ENCODE data around the gene SPAG6. TPM values are rescaled to one million over a fixed set of nuclear protein-coding genes. Genes with fewer than 3 reads are reported as not detected.
A peak's percentile ranks its signal among the peaks of the same experiment; 100 is the strongest.

Gene SPAG6
- total RNA-seq, 1 experiment from 2014 or later = not detected

GRCh38 chr10:22434521-22434920 lies 89.2 kb downstream of the SPAG6 start:
- peak overlapping the region; percentile 68 for H3K4me2 ChIP-seq

GRCh38 chr10:22435650-22436049 lies 90.4 kb downstream of the SPAG6 start:
- no peak for DNase-seq
- BruUV-seq (replicated peaks) = no TSS peak
- intact Hi-C loops (cut with micrococcal nuclease; ENCODE audit: unreplicated experiment) = loop anchor here (10.0 kb wide), 1 partner anchor 911 kb away; the partner anchor contains the start of gene SKIDA1
- Histone ChIP-seq H3K4me1 (replicated peaks; ENCODE audit: insufficient read depth) (peaks cover 43% of the 10 kb centered on the region), H3K4me2 (peak overlapping the region; percentile 68), H3K79me2 (ENCODE audit: low read depth) (no peaks in the 10 kb centered on the region), H4K20me1 (ENCODE audit: insufficient read depth) (no peaks in the 10 kb centered on the region), H3K4me3 (no peak overlapping the region), H3K27me3 (ENCODE audit: insufficient read depth, low read depth) (no peaks in the 10 kb centered on the region), H2AFZ (no peak overlapping the region), H3K27ac (no peak overlapping the region), H3K36me3 (ENCODE audit: low read depth) (no peaks in the 10 kb centered on the region), H3K9me3 (ENCODE audit: insufficient read depth, low read depth) (no peaks in the 10 kb centered on the region), H3K9me2 (ENCODE audit: insufficient read depth) (no peaks in the 10 kb centered on the region), H3F3A (ENCODE audit: insufficient read depth, low read depth) (peaks cover 14% of the 10 kb centered on the region)
- TF ChIP-seq, protein P1, sequence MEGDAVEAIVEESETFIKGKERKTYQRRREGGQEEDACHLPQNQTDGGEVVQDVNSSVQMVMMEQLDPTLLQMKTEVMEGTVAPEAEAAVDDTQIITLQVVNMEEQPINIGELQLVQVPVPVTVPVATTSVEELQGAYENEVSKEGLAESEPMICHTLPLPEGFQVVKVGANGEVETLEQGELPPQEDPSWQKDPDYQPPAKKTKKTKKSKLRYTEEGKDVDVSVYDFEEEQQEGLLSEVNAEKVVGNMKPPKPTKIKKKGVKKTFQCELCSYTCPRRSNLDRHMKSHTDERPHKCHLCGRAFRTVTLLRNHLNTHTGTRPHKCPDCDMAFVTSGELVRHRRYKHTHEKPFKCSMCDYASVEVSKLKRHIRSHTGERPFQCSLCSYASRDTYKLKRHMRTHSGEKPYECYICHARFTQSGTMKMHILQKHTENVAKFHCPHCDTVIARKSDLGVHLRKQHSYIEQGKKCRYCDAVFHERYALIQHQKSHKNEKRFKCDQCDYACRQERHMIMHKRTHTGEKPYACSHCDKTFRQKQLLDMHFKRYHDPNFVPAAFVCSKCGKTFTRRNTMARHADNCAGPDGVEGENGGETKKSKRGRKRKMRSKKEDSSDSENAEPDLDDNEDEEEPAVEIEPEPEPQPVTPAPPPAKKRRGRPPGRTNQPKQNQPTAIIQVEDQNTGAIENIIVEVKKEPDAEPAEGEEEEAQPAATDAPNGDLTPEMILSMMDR (conservative IDR thresholded peaks at IDR 0.05) = no peak
- no peak for TF ChIP-seq EZH2 (IDR thresholded peaks at IDR 0.05; ENCODE audit: low read depth)
- POLR2A ChIA-PET (ENCODE audit: unreplicated experiment) = no interaction called here
- CTCF ChIA-PET = no interaction called here

More at GRCh38 chr10:22434521-22434920, 89.2 kb downstream of the SPAG6 start:
- Histone ChIP-seq H2AFZ (no peak overlapping the region), H3K4me3 (no peak overlapping the region; the same call in 1 of the 2 replicates), H3K4me1 (replicated peaks; ENCODE audit: insufficient read depth) (peaks cover 54% of the 10 kb centered on the region), H3K9me3 (ENCODE audit: insufficient read depth, low read depth) (no peaks in the 10 kb centered on the region), H3K9me2 (ENCODE audit: insufficient read depth) (no peaks in the 10 kb centered on the region), H3K27me3 (ENCODE audit: insufficient read depth, low read depth) (no peaks in the 10 kb centered on the region), H3F3A (ENCODE audit: insufficient read depth, low read depth) (peaks cover 19% of the 10 kb centered on the region), H3K27ac (peak overlapping the region; percentile 94), H3K36me3 (ENCODE audit: low read depth) (no peaks in the 10 kb centered on the region), H4K20me1 (ENCODE audit: insufficient read depth) (no peaks in the 10 kb centered on the region), H3K79me2 (ENCODE audit: low read depth) (no peaks in the 10 kb centered on the region)
- CTCF ChIA-PET = no interaction called here
- peak in 1 of 2 experiments; percentile 75 for DNase-seq
- intact Hi-C loops (cut with micrococcal nuclease; ENCODE audit: unreplicated experiment) = loop anchor here (10.0 kb wide), 1 partner anchor 910 kb away; the partner anchor contains the start of gene SKIDA1
- POLR2A ChIA-PET (ENCODE audit: unreplicated experiment) = no interaction called here
- no peak for TF ChIP-seq EZH2 (IDR thresholded peaks at IDR 0.05; ENCODE audit: low read depth)
- TF ChIP-seq, protein P1 (conservative IDR thresholded peaks at IDR 0.05) = no peak
- BruUV-seq (replicated peaks) = no TSS peak

DNA sequence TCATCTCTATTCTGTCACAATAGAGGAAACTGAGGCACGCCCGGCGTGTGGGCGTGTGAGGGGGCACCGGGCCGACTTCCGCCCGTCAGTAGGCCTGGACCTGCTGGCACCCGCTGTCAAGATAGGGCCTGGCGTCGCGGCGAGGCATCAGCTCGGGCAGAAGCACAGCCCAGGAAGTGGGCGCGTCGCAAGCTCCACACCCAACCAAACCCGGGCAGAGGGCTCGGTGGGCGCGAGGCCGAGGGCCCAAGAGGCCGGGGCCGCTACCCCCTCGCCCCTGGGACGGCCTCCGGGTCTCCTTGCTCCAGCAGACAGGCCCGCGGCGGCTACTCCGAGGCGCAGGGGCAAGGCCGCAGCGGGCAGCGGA lies 91.2 kb downstream of the SPAG6 start:
- Histone ChIP-seq H3K9me3 (ENCODE audit: insufficient read depth, low read depth) (no peaks in the 10 kb centered on the region), H2AFZ (no peak overlapping the region; the same call in 1 of the 2 replicates), H3K36me3 (ENCODE audit: low read depth) (no peaks in the 10 kb centered on the region), H3K27ac (no peak overlapping the region), H3K9me2 (ENCODE audit: insufficient read depth) (no peaks in the 10 kb centered on the region), H3K27me3 (ENCODE audit: insufficient read depth, low read depth) (no peaks in the 10 kb centered on the region), H3K4me2 (peak overlapping the region; percentile 84), H3K4me3 (peak overlapping the region; percentile 82; the same call in 1 of the 2 replicates), H3K4me1 (replicated peaks; ENCODE audit: insufficient read depth) (peaks cover 37% of the 10 kb centered on the region), H3K79me2 (ENCODE audit: low read depth) (no peaks in the 10 kb centered on the region), H4K20me1 (ENCODE audit: insufficient read depth) (no peaks in the 10 kb centered on the region), H3F3A (ENCODE audit: insufficient read depth, low read depth) (peaks cover 14% of the 10 kb centered on the region)
- TF ChIP-seq, protein P1 (conservative IDR thresholded peaks at IDR 0.05) = no peak
- no peak for TF ChIP-seq EZH2 (IDR thresholded peaks at IDR 0.05; ENCODE audit: low read depth)
- ChIA-PET POLR2A (ENCODE audit: unreplicated experiment) (interaction anchor here (0.6 kb wide), 1 partner anchor 78 kb away, joined by 5 read pairs; no protein-coding TSS in a partner anchor), CTCF (interaction anchor here (1.5 kb wide), 1 partner anchor 99 kb away, joined by 11 read pairs; no protein-coding TSS in a partner anchor)
- BruUV-seq (replicated peaks) = TSS peak; percentile 70
- intact Hi-C loops (cut with micrococcal nuclease; ENCODE audit: unreplicated experiment) = loop anchor here (10.0 kb wide), 1 partner anchor 912 kb away; the partner anchor contains the start of gene SKIDA1
- no peak for DNase-seq
